Mesothelial cell of epicardium (in vitro differentiated cells): ENCODE results near the gene NRCAM. TPM values are rescaled to one million over a fixed set of nuclear protein-coding genes. Genes with fewer than 3 reads are reported as not detected.

ENCODE experiments used
- DNase-seq, 2 experiments: peaks; one replicate each; pipeline ENCODE4 v3.0.0; 2021; ENCODE audit warnings: low spot score in 2 of 2; ENCODE audit not compliant: unreplicated experiment in 2 of 2
- H3K27ac Mint-ChIP-seq: 2 replicates; pipeline ENCODE4 v1.8.0; 2021; ENCODE audit warnings: mixed read lengths
- H3K27me3 Mint-ChIP-seq: 2 replicates; pipeline ENCODE4 v1.8.0; 2021; ENCODE audit warnings: low read depth, mixed read lengths
- H3K36me3 Mint-ChIP-seq: 2 replicates; pipeline ENCODE4 v1.8.0; 2021; ENCODE audit warnings: mixed read lengths
- H3K4me1 Mint-ChIP-seq: 2 replicates; pipeline ENCODE4 v1.8.0; 2021; ENCODE audit warnings: mixed read lengths
- H3K4me3 Mint-ChIP-seq: 2 replicates; pipeline ENCODE4 v1.8.0; 2021; ENCODE audit warnings: mild to moderate bottlenecking, moderate library complexity, mixed read lengths
- H3K9me3 Mint-ChIP-seq: 2 replicates; pipeline ENCODE4 v1.8.0; 2021; ENCODE audit warnings: mixed read lengths
- CTCF ChIP-seq: fragments of 200-600 bp; sonication (generic); IDR thresholded peaks from one replicate; pipeline ENCODE4 v1.5.0; 2021; ENCODE audit warnings: antibody characterized with exemption; ENCODE audit not compliant: unreplicated experiment
- total RNA-seq: library from RNA; stranded (reverse); gene quantifications from 3 replicates; pipeline ENCODE4 v1.2.1, GENCODE V29; 2021

NRCAM gene
- total RNA-seq, 1 donor from 2014 or later = 5.7 TPM

DNA sequence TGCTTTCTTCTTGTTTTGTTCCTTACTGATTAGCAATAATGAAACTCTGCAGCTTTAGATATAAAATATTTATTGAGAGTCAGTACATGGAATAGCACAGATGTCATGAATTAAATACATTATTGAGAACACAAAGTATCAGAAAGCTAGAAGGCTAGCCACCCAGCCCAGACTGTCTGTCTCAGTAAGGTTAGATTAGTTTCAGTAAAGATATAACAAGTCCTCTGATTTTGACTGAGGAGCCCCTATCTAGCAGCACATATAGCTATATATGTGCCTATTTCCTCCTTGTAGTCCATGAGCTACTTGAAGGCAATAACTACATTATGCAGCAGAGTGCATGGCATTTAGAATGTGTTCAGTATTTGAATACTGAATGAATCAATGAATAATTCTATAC, 81.3 kb downstream of the NRCAM start:
- TF ChIP-seq CTCF = no peak
- Mint-ChIP-seq H3K27ac (no peak overlapping the region), H3K4me3 (no peak overlapping the region), H3K27me3 (peaks cover 4% of the 10 kb centered on the region), H3K9me3 (peaks cover 9% of the 10 kb centered on the region), H3K4me1 (no peaks in the 10 kb centered on the region), H3K36me3 (no peaks in the 10 kb centered on the region)
- no peak for DNase-seq

GRCh38 chr7:108372618-108373017, 83.6 kb downstream of the NRCAM start:
- no peak for TF ChIP-seq CTCF
- H3K36me3 Mint-ChIP-seq = no peaks in the 10 kb centered on the region
- peaks cover 6% of the 10 kb centered on the region for H3K27me3 Mint-ChIP-seq
- peaks cover 9% of the 10 kb centered on the region for H3K9me3 Mint-ChIP-seq
- no peak for DNase-seq
- H3K4me3 Mint-ChIP-seq = no peak overlapping the region
- H3K27ac Mint-ChIP-seq = no peak overlapping the region
- no peaks in the 10 kb centered on the region for H3K4me1 Mint-ChIP-seq

- H3K4me3 Mint-ChIP-seq = no peak overlapping the region
- no peak overlapping the region for H3K27ac Mint-ChIP-seq
- H3K9me3 Mint-ChIP-seq = peaks cover 9% of the 10 kb centered on the region
- H3K27me3 Mint-ChIP-seq = peaks cover 6% of the 10 kb centered on the region
- no peaks in the 10 kb centered on the region for H3K36me3 Mint-ChIP-seq
- TF ChIP-seq CTCF = no peak
- H3K4me1 Mint-ChIP-seq = no peaks in the 10 kb centered on the region
- DNase-seq = no peak
These were observed 85.6 kb downstream of the NRCAM start for GRCh38 chr7:108370616-108371015.

GRCh38 chr7:108368466-108368865, 87.8 kb downstream of the NRCAM start:
- TF ChIP-seq CTCF = no peak
- H3K4me1 Mint-ChIP-seq = no peaks in the 10 kb centered on the region
- no peaks in the 10 kb centered on the region for H3K36me3 Mint-ChIP-seq
- peaks cover 6% of the 10 kb centered on the region for H3K27me3 Mint-ChIP-seq
- no peak for DNase-seq
- no peak overlapping the region for H3K27ac Mint-ChIP-seq
- no peak overlapping the region for H3K4me3 Mint-ChIP-seq
- H3K9me3 Mint-ChIP-seq = peaks cover 13% of the 10 kb centered on the region

DNA sequence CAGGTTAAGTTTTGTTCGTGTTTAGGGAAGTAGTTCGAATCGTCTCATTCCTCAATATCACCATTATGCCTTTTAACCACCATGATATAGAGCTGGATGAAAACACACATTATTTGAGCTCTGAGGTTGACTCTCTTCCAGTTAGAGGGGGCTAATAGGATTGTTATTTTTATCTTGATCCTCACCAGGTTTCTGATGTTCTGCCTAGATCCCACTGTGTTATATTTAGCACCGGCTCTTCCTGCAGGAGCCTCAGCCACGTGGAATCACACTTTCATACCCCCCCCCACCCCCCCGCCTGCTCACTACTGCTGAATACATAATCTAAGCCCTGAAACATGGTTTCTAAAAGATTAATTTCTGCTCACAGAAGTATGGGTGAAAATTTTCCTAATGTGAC, 88.3 kb downstream of the NRCAM start:
- no peak for DNase-seq
- peaks cover 6% of the 10 kb centered on the region for H3K27me3 Mint-ChIP-seq
- H3K4me3 Mint-ChIP-seq = no peak overlapping the region
- H3K9me3 Mint-ChIP-seq = peaks cover 15% of the 10 kb centered on the region
- no peak for TF ChIP-seq CTCF
- no peak overlapping the region for H3K27ac Mint-ChIP-seq
- H3K4me1 Mint-ChIP-seq = no peaks in the 10 kb centered on the region
- H3K36me3 Mint-ChIP-seq = no peaks in the 10 kb centered on the region

DNA sequence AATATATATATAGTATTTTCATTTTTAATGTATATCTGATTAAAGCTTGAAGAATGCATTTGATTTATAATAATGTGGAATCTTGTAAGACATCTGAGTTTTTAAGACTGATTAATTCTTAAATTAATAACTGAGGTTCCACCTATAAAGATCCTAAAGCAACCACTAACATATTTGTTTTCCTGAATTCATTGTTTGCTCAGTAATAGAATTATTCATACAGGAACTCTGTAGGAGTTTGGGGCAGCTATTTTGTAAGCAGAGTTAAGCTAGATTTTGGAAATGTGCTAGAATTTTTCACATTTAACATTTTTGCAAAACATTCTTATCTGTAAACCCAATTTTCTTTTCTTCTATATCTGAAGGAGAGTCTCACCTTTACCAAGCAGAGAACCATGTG, 88.9 kb downstream of the NRCAM start:
- DNase-seq = no peak
- no peaks in the 10 kb centered on the region for H3K4me1 Mint-ChIP-seq
- H3K4me3 Mint-ChIP-seq = no peak overlapping the region
- H3K36me3 Mint-ChIP-seq = no peaks in the 10 kb centered on the region
- peaks cover 6% of the 10 kb centered on the region for H3K27me3 Mint-ChIP-seq
- H3K27ac Mint-ChIP-seq = no peak overlapping the region
- peaks cover 19% of the 10 kb centered on the region for H3K9me3 Mint-ChIP-seq
- no peak for TF ChIP-seq CTCF
